HG03045 (cell line): ENCODE data around the gene DPP7.

Experiments
- ATAC-seq: cut with Tn5 transposase; IDR thresholded peaks from one replicate; pipeline ENCODE4 v1.9.1; 2021; ENCODE audit warnings: mild to moderate bottlenecking, moderate library complexity; ENCODE audit not compliant: unreplicated experiment

Gene DPP7

DNA sequence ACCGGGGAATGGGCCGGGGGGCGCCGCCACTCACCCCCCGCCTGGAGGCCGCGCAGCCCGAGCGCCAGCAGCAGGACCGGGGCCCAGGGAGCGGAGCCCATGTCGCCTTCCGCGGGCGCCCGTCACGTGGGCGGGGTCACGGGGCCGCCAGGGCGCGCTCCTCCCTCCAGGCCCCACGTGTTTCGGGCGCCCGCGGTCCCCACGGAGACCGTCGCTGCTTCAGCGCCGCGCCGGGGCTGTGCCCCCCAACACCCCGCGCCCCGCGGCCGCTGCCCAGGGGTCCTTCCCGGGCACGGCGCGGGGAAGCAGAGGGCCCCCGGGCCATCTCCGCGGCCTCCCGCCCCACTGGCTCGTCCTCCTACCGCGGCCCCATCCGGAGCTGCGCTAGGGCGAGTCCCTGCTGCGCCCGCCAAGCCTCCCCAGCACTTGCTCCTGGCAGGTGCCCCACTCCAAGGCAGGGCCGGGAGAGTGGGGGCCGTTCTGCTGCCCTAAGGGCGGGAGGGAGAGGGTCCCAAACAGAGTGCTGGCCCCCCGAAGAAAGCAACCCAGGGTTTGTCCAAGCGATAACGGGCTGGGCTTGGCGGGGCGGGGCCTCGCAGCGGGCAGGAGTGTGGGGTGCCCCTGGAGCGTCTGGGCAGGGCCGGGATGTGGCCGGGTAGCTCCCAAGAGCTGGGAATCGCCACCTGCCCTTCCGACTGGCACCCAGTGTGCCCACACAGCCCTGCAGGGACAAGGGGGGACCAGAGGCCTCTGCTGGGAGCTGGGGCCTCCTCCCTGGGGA lies at the start of gene DPP7:
TSS of gene DPP7 (minus strand) at position 121 of the 781 bp plus-strand sequence. CDS start at position 101, 20 bp downstream.
- ATAC-seq, result peak; percentile 61

DNA sequence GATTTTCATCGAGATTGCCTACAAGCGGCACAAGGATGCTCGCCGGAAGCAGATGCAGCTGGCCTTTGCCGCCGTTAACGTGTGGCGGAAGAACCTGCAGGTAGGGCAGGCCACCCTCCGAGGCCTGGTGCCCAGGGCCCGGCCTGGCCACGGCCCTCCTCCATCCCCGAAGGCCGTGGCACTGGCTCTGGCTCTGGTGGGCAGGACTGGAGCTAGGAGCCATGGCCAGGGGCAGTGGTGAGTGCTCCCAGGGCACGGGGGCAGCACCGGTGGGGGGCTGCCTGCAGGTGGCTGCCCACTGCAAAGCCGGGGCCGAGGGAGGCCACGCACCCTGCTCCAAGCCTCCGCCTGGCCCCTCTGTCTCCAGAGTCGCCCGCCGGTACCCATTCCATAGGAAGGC lies 49.3 kb upstream of the DPP7 start:
- ATAC-seq, result no peak

DNA sequence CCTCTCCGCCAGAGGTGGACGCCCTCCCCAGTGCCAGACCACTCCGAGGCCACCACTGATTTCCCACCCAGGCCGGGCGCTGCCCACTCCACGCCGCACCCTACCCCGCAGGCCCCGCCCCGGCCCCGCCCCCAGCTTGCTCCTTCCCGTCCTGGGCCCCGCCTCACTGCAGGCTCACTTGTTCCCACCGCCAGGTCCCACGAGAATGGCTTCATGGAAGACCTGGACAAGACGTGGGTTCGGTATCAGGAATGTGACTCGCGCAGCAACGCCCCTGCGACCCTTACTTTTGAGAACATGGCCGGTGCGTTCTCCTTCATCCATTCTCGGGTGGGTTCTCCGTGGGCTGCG lies 48.8 kb upstream of the DPP7 start:
- no peak for ATAC-seq

DNA sequence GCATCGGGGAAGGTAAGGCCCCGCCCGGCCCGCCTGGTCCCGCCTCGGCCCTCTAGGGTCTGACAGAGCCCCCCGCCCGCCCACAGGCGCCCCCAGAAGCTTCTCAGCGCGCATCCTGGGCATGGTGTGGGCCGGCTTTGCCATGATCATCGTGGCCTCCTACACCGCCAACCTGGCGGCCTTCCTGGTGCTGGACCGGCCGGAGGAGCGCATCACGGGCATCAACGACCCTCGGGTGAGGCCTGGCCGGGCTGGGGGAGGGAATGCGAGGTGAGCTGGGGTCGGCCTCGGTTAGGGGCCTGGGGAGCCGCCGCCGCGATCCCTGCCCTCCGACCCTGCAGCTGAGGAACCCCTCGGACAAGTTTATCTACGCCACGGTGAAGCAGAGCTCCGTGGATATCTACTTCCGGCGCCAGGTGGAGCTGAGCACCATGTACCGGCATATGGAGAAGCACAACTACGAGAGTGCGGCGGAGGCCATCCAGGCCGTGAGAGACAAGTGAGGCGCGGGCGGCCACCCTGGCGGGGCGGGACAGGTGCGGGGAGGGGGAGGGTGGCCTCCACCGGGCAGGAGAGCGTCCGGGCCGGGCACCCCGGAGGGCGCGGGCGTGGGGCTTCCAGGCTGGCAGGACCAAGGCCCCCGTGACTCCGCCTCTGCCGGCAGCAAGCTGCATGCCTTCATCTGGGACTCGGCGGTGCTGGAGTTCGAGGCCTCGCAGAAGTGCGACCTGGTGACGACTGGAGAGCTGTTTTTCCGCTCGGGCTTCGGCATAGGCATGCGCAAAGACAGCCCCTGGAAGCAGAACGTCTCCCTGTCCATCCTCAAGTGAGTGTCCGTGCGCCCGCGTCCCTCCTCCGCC lies 48.2 kb upstream of the DPP7 start:
- ATAC-seq, result no peak

DNA sequence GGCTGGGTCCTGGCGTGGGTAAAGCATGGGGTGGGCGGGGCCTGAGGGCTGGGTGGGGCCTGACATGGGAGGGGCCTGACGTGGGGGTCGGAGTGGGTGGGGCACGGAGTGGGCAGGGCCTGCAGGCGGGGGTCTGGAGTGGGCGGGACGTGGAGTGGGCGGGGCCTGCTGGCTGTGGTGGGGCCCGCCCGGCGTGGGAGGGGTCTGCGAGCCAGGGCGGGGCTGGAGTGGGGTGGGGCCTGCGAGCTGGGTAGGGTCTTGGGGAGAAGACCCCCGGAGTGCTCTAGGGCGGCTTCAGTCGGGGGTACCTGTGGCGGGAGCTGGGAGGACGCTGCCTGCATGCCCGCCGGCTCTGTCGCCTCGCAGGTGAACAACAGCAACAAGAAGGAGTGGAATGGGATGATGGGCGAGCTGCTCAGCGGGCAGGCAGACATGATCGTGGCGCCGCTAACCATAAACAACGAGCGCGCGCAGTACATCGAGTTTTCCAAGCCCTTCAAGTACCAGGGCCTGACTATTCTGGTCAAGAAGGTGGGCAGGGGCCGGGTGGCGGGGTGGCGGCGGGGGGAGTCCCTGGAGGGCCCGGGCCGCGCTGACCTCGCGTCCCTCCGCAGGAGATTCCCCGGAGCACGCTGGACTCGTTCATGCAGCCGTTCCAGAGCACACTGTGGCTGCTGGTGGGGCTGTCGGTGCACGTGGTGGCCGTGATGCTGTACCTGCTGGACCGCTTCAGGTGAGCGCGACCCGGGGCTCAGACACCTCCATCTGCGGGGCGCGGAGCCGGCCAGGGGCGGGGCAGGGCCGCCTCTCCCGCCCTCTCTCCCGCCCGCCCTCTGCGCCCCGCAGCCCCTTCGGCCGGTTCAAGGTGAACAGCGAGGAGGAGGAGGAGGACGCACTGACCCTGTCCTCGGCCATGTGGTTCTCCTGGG lies 47.3 kb upstream of the DPP7 start:
- ATAC-seq, result no peak

DNA sequence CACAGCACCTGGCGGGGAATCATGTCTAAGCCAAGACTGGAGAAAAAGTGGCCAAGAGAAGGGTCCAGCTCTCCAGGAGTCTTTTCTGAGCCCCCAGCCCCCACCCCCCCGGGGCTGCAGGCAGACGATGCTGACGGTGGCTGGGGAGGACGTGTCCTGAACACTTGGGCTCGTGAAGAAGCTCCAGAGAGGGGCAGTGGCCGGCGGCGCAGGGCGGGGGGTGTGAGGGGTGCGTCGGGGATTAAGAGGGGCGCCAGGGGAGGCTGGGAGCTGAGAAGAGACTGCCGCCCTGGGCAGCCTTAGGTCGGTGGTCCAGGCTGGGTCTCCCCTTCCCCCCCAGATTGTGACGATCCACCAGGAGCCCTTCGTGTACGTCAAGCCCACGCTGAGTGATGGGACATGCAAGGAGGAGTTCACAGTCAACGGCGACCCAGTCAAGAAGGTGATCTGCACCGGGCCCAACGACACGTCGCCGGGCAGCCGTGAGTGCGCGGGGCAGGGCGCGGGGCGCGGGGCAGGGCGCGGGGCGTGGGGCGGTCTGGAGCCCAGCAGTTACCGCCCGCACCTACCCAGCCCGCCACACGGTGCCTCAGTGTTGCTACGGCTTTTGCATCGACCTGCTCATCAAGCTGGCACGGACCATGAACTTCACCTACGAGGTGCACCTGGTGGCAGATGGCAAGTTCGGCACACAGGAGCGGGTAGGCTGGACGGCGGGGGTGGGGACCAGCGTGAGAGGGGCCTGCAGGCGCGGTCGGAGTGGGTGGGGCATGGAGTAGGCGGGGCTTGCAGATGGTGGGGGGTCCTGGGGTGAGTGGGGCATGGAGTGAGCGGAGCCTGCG lies 46.4 kb upstream of the DPP7 start:
- ATAC-seq, result no peak

DNA sequence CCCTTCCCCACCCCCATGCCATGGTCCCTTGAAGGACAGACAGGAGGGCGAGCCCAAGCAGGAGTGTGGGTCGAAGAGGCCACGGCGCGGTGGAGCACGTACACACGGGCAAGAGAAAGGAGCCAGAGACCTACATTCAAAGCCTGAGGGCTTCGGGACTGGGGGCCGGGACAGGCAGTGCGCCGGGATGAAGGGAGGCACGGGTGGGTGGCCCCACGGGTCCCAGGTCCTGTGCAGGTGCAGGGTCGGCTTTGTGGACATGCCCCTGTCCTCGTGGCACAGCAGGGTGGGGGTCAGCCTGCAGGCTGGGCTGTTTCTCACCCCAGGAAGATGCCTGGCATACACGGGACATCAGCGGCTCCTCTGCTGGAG lies 45.5 kb upstream of the DPP7 start:
- ATAC-seq, result no peak

DNA sequence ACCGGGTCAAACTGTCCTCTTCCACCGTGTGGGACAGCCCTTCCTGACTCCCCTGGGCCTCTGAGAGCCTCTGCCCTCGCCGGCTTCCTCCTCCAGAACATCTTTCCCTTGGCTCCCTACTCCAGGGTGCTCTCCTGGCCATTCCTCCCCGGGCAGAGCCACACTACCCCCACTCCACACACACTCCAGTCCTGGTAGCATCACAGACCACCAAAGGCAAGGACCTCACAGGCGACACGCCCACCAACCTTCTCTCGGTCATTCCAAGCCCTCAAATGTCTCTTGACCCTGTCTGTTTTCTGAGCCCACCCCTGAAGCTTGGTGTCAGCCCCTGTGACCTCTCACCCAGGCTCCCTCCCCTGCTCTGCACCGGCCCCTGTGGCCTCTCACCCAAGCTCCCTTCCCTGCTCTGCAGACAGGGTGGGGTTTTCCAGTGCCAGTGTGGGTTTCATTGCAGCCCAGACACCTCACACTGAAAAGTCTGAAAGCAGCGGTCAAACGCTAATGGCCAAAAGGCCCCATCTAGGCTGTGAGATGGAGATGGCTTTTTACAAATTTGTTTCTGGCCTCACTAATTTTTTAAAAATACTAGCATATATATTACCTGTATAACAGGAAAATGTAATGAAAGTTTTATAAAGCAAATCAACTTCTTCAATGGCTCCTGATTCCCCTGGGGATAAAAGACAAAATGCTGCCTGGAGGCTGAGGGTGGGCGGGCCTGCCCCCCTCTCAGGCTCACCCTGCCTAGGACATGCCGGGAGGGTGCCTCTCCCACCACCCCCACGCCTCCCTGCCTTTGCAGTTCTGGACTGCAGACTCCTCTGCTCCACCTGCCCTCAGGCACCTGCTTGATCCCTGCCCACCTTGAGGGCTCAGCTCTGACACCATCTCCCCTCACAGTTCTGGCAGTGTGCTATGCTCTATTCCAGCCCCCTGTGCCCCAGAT lies 44.8 kb upstream of the DPP7 start:
- ATAC-seq, result no peak

DNA sequence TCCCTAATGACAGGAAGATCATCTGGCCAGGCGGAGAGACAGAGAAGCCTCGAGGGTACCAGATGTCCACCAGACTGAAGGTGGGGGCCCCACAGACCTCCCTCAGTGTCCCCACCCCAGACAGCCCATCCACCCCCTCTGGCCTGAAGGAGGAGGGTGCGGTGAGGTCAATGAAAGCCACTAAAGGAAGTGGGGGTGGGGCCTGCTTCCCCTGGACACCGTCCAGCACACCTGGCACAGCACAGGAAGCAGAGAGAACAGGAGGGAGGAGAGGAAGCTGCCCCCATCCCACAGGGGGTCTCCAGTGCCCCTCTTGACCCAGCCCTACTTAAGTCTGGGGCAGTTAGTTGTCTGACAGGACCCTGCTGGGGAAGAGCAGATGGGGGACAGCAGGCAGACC lies 44.1 kb upstream of the DPP7 start:
- no peak for ATAC-seq

DNA sequence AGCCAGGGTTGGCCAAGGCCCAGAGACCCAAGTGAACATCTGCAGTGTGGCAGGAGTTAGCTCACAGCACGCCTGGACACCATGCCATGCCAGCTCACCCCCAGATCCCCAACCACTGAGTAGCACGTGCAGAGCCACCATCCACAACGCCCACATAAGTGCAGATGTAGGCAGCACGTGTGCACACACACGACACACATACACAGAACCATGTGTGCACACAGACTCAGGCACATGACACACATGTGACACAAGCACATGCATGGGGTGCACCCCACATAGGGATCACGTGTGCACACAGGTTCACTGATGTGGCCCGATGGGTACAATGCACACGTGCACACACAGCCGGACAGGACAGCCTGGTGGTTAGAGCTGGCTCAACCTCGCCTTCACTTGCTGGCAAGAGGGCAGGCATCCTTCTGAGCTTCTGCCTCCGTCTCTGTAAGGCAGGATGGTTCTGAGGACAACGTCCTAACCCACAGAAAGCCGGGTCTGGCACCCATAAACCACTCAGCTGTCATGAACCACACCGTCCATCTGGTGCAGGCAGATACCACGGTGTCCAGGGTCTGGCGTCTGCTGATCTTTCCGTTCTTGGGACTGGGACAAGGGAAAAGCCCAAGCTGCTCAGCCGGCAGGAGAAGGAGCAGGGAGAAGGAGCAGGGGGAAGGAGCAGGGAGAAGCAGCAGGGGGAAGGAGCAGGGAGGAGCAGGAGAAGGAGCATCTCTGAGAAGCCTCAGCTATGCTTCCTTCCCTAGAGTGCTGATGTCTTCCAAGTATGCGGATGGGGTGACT lies 43.3 kb upstream of the DPP7 start:
- no peak for ATAC-seq

DNA sequence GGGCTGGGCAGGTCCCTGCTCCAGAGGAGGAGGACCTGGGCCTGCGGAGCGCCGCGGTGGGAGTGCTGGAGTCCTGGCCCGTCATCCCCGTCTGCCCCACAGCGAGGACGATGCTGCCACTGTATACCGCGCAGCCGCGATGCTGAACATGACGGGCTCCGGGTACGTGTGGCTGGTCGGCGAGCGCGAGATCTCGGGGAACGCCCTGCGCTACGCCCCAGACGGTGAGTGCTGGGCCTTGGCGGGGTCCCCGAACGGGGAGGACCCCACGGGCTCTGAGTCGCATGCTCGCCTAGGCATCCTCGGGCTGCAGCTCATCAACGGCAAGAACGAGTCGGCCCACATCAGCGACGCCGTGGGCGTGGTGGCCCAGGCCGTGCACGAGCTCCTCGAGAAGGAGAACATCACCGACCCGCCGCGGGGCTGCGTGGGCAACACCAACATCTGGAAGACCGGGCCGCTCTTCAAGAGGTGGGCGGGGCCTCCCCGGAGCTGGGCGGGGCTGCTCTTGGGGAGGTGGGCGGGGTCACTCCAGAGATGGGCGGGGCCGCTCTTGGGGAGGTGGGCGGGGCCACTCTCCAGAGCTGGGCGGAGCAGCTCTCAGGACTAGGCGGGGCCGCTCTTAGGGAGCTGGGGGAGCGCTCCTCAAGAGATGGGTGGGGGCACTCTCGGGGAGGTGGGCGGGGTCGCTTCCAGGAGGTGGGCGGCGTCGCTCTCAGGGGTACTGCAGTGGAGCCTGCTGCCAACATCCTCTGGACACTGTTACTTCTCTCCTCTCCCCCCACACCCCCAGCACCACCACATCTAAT lies 42.2 kb upstream of the DPP7 start:
- ATAC-seq, result no peak

DNA sequence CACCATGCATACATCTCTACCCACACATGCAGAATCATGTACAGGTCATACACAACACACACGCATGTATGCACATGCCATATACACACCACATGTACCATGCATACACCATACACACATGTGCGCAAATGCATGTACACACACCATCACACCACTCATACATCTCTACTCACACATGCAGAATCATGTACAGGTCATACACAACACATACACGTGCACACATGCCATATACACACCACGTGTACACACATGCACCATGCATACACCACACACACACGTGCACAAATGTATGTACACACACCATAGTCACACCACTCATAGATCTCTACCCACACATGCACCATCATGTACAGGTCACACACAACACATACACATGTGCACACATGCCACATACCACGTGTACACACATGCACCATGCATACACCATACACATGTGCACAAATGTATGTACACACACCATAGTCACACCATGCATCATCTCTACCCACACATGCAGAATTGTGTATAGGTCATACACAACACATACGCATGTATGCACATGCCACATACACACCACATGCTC lies 38.4 kb upstream of the DPP7 start:
- ATAC-seq, result no peak

DNA sequence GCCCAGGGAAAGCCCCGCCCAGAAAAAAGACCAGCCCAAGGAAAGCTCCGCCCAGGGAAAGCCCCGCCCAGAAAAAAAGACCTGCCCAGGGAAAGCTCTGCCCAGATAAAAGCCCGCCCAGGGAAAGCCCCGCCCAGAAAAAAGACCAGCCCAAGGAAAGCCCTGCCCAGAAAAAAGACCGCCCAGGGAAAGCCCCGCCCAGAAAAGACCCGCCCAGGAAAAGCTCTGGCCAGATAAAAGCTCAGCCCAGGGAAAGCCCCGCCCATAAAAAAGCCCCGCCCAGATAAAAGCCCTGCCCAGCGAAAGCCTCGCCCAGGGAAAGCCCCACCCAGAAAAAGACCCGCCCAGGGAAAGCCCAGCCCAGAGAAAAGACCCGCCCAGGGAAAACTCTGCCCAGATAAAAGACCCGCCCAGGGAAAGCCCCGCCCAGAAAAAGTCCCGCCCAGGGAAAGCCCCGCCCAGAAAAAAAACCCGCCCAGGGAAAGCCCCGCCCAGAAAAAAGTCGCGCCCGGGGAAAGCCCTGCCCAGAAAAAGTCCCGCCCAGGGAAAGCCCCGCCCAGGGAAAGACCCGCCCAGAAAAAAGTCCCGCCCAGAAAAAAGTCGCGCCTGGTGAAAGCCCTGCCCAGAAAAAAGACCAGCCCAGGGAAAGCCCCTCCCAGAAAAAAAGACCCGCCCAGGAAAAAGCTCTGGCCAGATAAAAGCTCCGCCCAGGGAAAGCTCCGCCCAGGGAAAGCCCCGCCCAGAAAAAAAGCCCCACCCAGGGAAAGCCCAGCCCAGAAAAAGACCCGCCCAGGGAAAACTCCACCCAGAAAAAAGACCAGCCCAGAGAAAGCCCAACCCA lies 36.3 kb upstream of the DPP7 start:
- ATAC-seq, result peak; percentile 39

DNA sequence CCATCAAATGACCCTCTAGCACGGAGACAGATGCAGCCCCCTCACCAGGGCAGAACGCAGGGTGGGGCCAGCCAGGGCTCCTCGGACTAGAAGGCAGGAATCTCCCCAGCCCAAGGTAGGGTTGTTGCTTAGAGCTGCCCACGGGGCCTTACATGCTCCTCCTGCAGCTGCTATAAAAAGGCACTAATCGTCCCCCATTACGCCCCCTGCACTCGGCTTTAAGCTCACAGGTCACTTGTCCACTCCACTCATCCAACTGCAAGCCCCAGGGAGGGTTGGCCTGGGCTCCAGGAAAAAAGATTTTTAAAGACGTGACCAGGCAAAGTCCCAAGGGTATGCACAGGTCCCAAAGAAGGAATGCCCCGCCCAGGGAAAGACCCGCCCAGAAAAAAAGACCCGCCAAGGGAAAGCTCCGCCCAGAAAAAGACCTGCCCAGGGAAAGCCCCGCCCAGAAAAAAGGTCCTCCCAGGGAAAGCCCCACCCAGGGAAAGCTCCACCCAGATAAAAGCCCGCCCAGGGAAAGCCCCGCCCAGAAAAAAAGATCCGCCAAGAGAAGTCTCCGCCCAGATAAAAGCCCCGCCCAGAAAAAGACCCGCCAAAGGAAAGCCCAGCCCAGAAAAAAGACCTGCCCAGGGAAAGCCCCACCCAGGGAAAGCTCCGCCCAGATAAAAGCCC lies 35.5 kb upstream of the DPP7 start:
- peak; percentile 5 for ATAC-seq

DNA sequence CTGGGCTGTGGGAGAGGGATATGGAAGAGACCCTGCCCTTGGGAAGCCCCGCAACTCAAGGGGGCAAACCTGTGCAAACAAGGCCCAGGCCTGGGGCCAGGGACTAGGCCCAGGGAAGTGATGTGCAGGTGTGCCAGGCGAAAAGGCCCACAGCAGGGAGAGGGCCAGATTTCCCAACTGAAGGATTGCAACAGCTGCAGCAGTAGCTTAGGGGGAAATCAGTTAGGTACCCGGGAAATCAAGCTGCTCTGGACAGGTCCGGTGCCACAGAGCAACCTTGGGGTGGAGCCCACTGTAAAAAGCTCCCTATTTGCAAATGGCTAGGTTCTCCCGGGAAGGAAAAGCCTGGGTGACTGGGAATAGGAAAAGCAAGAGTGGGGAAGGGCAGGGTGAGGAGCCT lies 34.8 kb upstream of the DPP7 start:
- no peak for ATAC-seq

DNA sequence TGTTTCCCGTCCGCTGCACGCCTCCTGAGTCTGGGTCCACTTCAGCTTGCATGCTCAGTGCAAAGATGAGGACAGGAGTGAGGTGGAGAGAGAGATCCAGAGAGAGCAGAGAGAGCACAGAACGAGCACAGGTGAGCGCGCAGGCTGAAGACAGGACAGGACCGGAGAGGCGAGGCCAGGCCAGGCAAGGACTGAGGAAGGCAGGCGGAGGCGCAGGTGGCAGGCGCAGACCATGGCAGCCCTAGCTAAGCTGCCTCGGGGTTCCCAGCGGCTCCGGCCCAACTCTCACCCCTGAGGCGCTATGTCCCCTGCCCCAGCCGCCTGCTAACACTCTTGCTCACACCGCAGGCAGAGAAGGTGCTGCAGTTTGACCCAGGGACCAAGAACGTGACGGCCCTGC lies 34.1 kb upstream of the DPP7 start:
- ATAC-seq, result no peak
